DND-41 (cell line): ENCODE data around the gene OVOL1.
"Not testable (repeated sequence)": the region's sequence is repeated elsewhere in the genome, so short reads cannot be mapped to it uniquely, and the experiment has no call there.

Source experiments
- ATAC-seq: fragments of 200-7000 bp; cut with Tn5 transposase; 3 replicates; pipeline ENCODE4 v1.9.1; 2021; ENCODE audit warnings: low read depth; ENCODE audit not compliant: insufficient read depth
- DNase-seq: peaks from one replicate; pipeline ENCODE4 v3.0.0-alpha.2; 2020
- H2AFZ ChIP-seq: 2 replicates; pipeline ENCODE4 v1.6.0; 2012; ENCODE audit warnings: low read depth, low read length
- H3K27ac ChIP-seq: 2 replicates; pipeline ENCODE4 v1.5.1; 2012; ENCODE audit warnings: low read length, inconsistent platforms
- H3K27me3 ChIP-seq: fragments of 200-600 bp; sonication (generic); 2 replicates; pipeline ENCODE4 v1.6.0; 2012; ENCODE audit warnings: low read length, mild to moderate bottlenecking, inconsistent platforms; ENCODE audit not compliant: insufficient read depth, poor library complexity
- H3K36me3 ChIP-seq: 2 replicates; pipeline ENCODE4 v1.5.1; 2012; ENCODE audit warnings: low read length, inconsistent platforms; ENCODE audit not compliant: insufficient read depth
- H3K4me1 ChIP-seq: 2 replicates; pipeline ENCODE4 v1.5.1; 2012; ENCODE audit warnings: mild to moderate bottlenecking, low read length; ENCODE audit not compliant: insufficient read depth
- H3K4me2 ChIP-seq: 2 replicates; pipeline ENCODE4 v1.6.0; 2012; ENCODE audit warnings: mild to moderate bottlenecking, moderate library complexity, low read length, inconsistent platforms; ENCODE audit not compliant: insufficient read depth
- H3K4me3 ChIP-seq, 2 experiments: fragments of 200-600 bp in 1 of 2; shearing (Covaris generic) in 1 of 2; 2 replicates each; pipeline ENCODE4 v1.5.1; 2012 to 2016; ENCODE audit warnings: inconsistent platforms in 2 of 2, low read length in 2 of 2, mild to moderate bottlenecking in 2 of 2, low read depth in 1 of 2, moderate library complexity in 1 of 2
- H3K79me2 ChIP-seq: 2 replicates; pipeline ENCODE4 v1.6.0; 2012; ENCODE audit warnings: low read length, inconsistent platforms; ENCODE audit not compliant: insufficient read depth
- H3K9ac ChIP-seq: 2 replicates; pipeline ENCODE4 v1.6.0; 2012; ENCODE audit warnings: low read depth, mild to moderate bottlenecking, inconsistent platforms, low read length, moderate library complexity
- H3K9me3 ChIP-seq: 2 replicates; pipeline ENCODE4 v1.5.1; 2012; ENCODE audit warnings: low read length, moderate library complexity, mild to moderate bottlenecking, inconsistent platforms; ENCODE audit not compliant: insufficient read depth, severe bottlenecking
- H4K20me1 ChIP-seq: 2 replicates; pipeline ENCODE4 v1.6.0; 2012; ENCODE audit warnings: low read length; ENCODE audit not compliant: insufficient read depth
- EZH2 ChIP-seq: IDR thresholded peaks from 3 replicates; pipeline ENCODE4 v1.6.1; 2012; ENCODE audit warnings: borderline replicate concordance, low read depth, mild to moderate bottlenecking, moderate library complexity, low read length, inconsistent platforms; ENCODE audit not compliant: severe bottlenecking
- TF ChIP-seq, protein P1 (sequence below): IDR thresholded peaks from 2 replicates; pipeline ENCODE4 v1.5.1; 2012; ENCODE audit warnings: borderline replicate concordance, low read length, moderate library complexity, mild to moderate bottlenecking; ENCODE audit not compliant: poor library complexity, severe bottlenecking; ENCODE audit errors: extremely low read depth

Gene OVOL1

DNA sequence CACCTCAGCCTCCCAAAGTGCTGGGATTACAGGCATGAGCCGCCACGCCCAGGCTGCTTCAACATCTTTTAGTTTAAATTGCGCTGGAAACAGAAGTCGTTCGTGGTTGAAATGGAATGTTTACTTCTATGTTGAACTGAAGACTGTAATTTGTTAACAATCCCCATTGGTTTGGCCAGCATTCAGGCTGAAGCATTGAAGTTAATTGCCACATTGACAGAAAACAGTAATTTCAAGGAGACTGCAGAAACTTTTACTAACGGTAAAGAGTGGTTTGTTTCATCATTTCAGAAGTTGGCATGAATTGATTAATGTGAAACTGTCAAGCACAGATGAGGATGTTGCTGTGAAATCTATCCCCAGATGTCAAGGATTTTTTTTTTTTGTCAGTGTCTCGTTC, 20.3 kb upstream of the OVOL1 start:
- Histone ChIP-seq H3K36me3 (no peaks in the 10 kb centered on the region), H3K9me3 (no peaks in the 10 kb centered on the region), H3K4me1 (no peaks in the 10 kb centered on the region), H3K9ac (no peak overlapping the region), H3K79me2 (no peaks in the 10 kb centered on the region), H3K27me3 (no peaks in the 10 kb centered on the region), H2AFZ (no peak overlapping the region), H3K4me2 (no peak overlapping the region), H3K27ac (no peak overlapping the region), H4K20me1 (no peaks in the 10 kb centered on the region), H3K4me3 (no peak overlapping the region)
- DNase-seq (no peak), ATAC-seq (no peak)
- TF ChIP-seq, protein P1, sequence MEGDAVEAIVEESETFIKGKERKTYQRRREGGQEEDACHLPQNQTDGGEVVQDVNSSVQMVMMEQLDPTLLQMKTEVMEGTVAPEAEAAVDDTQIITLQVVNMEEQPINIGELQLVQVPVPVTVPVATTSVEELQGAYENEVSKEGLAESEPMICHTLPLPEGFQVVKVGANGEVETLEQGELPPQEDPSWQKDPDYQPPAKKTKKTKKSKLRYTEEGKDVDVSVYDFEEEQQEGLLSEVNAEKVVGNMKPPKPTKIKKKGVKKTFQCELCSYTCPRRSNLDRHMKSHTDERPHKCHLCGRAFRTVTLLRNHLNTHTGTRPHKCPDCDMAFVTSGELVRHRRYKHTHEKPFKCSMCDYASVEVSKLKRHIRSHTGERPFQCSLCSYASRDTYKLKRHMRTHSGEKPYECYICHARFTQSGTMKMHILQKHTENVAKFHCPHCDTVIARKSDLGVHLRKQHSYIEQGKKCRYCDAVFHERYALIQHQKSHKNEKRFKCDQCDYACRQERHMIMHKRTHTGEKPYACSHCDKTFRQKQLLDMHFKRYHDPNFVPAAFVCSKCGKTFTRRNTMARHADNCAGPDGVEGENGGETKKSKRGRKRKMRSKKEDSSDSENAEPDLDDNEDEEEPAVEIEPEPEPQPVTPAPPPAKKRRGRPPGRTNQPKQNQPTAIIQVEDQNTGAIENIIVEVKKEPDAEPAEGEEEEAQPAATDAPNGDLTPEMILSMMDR = no peak
- TF ChIP-seq EZH2 = no peak

DNA sequence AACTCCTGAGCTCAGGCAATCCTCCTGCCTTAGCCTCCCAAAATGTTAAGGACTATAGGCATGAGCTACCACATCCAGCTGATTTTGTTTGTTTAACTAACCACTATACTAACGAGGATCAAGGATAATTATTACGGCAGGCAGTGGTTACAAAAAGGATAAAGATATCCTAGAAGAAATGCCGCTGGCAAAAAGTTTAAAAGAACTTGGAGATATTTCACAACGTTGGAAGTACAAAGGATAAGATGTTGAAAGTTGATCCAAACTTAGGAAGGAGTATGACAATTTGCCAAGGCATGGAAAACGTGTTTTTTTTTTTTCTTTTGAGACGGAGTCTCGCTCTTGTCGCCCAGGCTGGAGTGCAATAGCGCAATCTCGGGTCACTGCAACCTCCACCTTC, 19.5 kb upstream of the OVOL1 start:
- no peak for DNase-seq
- H3K9me3 ChIP-seq = no peaks in the 10 kb centered on the region
- ATAC-seq = no peak
- no peak overlapping the region for H3K4me3 ChIP-seq
- H3K36me3 ChIP-seq = no peaks in the 10 kb centered on the region
- H3K9ac ChIP-seq = no peak overlapping the region
- no peaks in the 10 kb centered on the region for H3K79me2 ChIP-seq
- no peaks in the 10 kb centered on the region for H3K4me1 ChIP-seq
- H3K4me2 ChIP-seq = no peak overlapping the region
- no peaks in the 10 kb centered on the region for H3K27me3 ChIP-seq
- TF ChIP-seq EZH2 = no peak
- TF ChIP-seq, protein P1 = no peak
- H2AFZ ChIP-seq = no peak overlapping the region
- no peak overlapping the region for H3K27ac ChIP-seq
- no peaks in the 10 kb centered on the region for H4K20me1 ChIP-seq

DNA sequence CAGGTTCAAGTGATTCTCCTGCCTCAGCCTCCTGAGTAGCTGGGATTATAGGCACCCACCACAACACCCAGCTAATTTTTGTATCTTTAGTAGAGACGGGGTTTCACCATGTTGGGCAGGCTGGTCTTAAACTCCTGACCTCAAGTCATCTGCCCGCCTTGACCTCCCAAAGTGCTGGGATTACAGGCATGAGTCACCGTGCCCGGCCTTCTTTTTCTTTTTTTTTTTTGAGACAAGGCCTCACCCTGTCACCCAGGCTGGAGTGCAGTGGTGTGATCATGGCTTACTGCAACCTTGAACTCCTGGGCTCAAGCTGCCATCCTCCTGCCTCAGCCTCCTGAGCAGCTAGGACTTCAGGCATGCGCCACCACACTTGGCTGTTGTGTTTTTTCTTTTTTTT, 19.1 kb upstream of the OVOL1 start:
- H3K9ac ChIP-seq, H3K79me2 ChIP-seq, H3K27me3 ChIP-seq, H4K20me1 ChIP-seq, H3K4me3 ChIP-seq, H3K4me1 ChIP-seq, H3K27ac ChIP-seq, H3K9me3 ChIP-seq, H3K36me3 ChIP-seq, H3K4me2 ChIP-seq, DNase-seq, ATAC-seq, H2AFZ ChIP-seq: not testable (repeated sequence)

DNA sequence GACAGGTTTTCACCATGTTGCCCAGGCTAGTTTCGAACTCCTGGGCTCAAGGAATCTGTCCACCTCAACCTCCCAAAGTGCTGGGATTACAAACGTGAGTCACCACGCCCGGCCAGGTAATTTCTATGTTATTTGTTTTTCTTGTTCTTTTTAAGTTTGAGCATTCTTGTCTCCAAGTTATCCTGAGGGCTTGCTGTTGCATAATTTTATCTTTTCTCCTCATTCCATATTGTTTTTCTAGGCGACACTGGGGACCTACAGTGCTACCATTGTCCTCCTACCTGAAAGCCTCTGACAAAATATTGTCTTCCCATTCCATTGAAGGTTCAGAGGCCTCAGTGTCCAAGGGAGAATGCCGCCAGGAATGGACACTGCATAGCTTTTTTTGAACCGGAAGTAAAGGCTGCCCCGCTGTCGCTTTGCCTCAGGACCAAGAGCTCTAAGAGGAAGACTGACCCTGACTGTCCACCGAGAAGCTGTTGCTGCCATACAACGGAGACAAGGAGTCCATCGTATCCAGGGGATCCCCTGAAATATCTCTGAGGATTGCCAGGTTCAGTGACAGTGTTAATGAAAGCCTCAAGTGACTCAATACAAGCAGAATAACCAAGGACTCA, 15.8 kb upstream of the OVOL1 start:
- Histone ChIP-seq H3K4me3 (no peak overlapping the region), H4K20me1 (peaks cover 8% of the 10 kb centered on the region; the same call in 1 of the 2 replicates), H3K36me3 (no peaks in the 10 kb centered on the region), H2AFZ (no peak overlapping the region), H3K9me3 (no peaks in the 10 kb centered on the region), H3K4me1 (no peaks in the 10 kb centered on the region), H3K4me2 (no peak overlapping the region), H3K27ac (no peak overlapping the region), H3K27me3 (no peaks in the 10 kb centered on the region), H3K9ac (no peak overlapping the region), H3K79me2 (no peaks in the 10 kb centered on the region)
- ATAC-seq (no peak), DNase-seq (no peak)
- TF ChIP-seq EZH2 = no peak
- TF ChIP-seq, protein P1 = no peak
